GM12864 (cell line): Measurements from ENCODE around the gene VANGL2.

Source experiments
- DNase-seq: peaks from one replicate; pipeline ENCODE4 v3.0.0-alpha.2; 2011; ENCODE audit warnings: low read depth
- H3K4me3 ChIP-seq: 2 replicates; pipeline ENCODE4 v1.5.1; 2011; ENCODE audit warnings: mild to moderate bottlenecking, low read depth, low read length, control low read depth
- TF ChIP-seq, protein P1 (sequence below): IDR thresholded peaks from 2 replicates; pipeline ENCODE4 v1.5.1; 2011; ENCODE audit warnings: low read depth, mild to moderate bottlenecking, moderate library complexity, low read length, control low read depth, inconsistent platforms; ENCODE audit errors: missing control alignments

The VANGL2 gene

GRCh38 chr1:160400223-160400645 is at the start of gene VANGL2:
Gene VANGL2, plus strand, starts transcription at chr1:160400564. Its CDS starts 15,274 bp downstream, at chr1:160415838.
- DNase-seq = no peak
- TF ChIP-seq, protein P1, sequence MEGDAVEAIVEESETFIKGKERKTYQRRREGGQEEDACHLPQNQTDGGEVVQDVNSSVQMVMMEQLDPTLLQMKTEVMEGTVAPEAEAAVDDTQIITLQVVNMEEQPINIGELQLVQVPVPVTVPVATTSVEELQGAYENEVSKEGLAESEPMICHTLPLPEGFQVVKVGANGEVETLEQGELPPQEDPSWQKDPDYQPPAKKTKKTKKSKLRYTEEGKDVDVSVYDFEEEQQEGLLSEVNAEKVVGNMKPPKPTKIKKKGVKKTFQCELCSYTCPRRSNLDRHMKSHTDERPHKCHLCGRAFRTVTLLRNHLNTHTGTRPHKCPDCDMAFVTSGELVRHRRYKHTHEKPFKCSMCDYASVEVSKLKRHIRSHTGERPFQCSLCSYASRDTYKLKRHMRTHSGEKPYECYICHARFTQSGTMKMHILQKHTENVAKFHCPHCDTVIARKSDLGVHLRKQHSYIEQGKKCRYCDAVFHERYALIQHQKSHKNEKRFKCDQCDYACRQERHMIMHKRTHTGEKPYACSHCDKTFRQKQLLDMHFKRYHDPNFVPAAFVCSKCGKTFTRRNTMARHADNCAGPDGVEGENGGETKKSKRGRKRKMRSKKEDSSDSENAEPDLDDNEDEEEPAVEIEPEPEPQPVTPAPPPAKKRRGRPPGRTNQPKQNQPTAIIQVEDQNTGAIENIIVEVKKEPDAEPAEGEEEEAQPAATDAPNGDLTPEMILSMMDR = no peak

DNA sequence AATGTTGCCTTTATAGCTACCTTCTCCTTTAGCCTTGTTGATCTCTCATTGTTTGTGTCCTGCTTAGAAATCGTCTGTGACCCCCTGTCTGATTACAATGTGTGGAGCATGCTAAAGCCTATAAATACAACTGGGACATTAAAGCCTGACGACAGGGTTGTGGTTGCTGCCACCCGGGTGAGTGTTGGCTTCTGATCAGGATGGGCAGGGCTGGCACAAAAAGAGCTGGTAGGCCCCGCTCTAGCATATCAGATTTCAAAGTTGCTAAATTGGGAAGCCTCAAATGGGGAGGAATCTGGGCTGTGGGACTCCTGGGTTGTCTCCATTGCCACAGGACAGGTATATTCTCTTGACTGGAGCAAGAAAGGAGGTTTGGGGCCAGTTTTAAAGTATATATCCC is 48.7 kb upstream of the VANGL2 start:
- H3K4me3 ChIP-seq = no peak overlapping the region
- TF ChIP-seq, protein P1 = no peak
- no peak for DNase-seq

More at GRCh38 chr1:160400223-160400645, at the start of gene VANGL2:
- peak within 1 kb of the TSS; percentile 26; the same call in 1 of the 2 replicates for H3K4me3 ChIP-seq

DNA sequence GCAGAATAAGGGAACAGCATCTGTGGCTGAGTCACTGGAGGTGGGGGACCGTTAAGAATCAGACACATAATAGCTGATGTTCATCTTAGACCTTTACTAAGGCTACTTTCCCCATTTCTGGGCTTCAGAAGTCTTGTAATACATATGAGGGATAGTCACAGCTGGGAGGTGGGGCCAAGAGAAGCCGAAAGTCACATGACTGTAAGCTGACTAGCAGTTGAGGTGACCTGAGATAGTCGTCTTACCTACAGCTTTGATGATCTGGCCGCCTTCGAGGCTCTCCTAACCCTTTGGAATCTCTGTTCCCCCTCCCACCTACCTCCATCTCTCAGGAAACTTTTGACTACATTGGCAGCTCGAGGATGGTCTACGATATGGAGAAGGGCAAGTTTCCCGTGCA is 47.8 kb upstream of the VANGL2 start:
- no peak for DNase-seq
- TF ChIP-seq, protein P1 = no peak

DNA sequence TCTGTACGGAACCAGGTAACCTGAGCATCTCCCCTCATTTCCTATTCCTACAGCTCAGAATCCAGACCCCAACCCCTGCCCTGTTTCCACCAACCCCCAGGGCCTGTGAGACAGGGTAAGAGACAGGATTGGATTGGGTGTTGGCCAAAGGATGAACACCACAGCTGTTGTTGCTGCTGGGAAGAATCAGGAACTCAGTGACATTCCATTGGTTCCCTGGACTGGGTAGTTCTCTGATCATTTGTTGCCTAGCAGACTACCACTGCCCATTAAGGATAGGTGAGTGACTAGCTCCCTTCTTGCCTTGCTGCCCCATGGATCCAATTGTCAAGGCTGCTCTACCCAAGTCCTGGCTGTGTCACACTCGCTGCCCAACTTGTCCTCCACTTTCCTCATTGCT is 47.1 kb upstream of the VANGL2 start:
- DNase-seq = no peak
- TF ChIP-seq, protein P1 = no peak
- no peak overlapping the region for H3K4me3 ChIP-seq

More for the DNA sequence above, 47.8 kb upstream of the VANGL2 start:
- no peak overlapping the region for H3K4me3 ChIP-seq

DNA sequence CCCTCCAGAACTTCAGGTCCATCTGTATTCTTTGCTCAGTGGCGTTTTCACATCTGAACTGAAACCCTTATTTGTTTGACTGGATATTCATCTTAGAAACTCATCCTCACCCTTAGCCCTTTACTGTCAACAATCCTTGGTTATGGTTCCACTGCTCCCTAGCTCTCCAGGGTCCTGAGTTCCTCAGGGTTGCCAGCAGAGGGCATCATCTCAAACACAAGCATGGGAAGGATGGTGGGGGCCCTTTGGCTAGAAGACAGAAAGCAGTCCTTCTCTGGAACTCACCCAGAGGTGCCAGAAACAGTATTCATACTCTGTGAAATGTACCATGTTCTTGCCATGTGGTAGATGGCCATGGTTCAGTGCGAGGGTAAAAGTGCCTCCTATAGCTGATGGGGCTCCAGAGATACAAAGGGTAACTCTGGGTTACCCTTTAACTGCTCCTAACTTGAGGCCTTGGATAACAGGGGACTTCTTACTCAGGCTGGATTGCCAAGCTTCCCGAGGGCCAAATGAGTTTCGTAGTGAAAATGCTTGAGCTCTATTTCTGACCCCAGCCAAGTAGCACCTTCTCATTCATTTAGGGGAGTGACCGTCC is 45.9 kb upstream of the VANGL2 start:
- no peak for DNase-seq
- H3K4me3 ChIP-seq = no peak overlapping the region
- TF ChIP-seq, protein P1 = peak; percentile 53

- H3K4me3 ChIP-seq = no peak overlapping the region
- DNase-seq = no peak
- TF ChIP-seq, protein P1 = no peak
These were observed 42.9 kb upstream of the VANGL2 start for GRCh38 chr1:160357286-160358002.
